DOHH2 (cell line): ENCODE results near the gene TIMM23B.
"Not testable (repeated sequence)": the region's sequence is repeated elsewhere in the genome, so short reads cannot be mapped to it uniquely, and the experiment has no call there.

Experiments used
- H3F3A ChIP-seq: fragments of 200-600 bp; sonication (generic), shearing (Covaris generic); 2 replicates; pipeline ENCODE4 v1.6.0; 2016; ENCODE audit warnings: antibody characterized with exemption, mild to moderate bottlenecking; ENCODE audit not compliant: control insufficient read depth, insufficient read depth
- H3K27ac ChIP-seq: fragments of 200-600 bp; sonication (generic); 2 replicates; pipeline ENCODE4 v1.5.1; 2014; ENCODE audit warnings: low read depth, mild to moderate bottlenecking, low read length, moderate library complexity
- H3K27me3 ChIP-seq: fragments of 200-600 bp; sonication (generic); 2 replicates; pipeline ENCODE4 v1.6.1; 2014; ENCODE audit warnings: mild to moderate bottlenecking, low read length, mixed read lengths; ENCODE audit not compliant: control insufficient read depth
- H3K36me3 ChIP-seq: fragments of 200-600 bp; sonication (generic); 2 replicates; pipeline ENCODE4 v1.6.1; 2014; ENCODE audit warnings: mild to moderate bottlenecking, low read length, moderate library complexity, mixed read lengths; ENCODE audit not compliant: control insufficient read depth
- H3K4me1 ChIP-seq: fragments of 200-600 bp; sonication (generic); 2 replicates; pipeline ENCODE4 v1.6.1; 2014; ENCODE audit warnings: mild to moderate bottlenecking, low read length, mixed read lengths; ENCODE audit not compliant: control insufficient read depth
- H3K4me2 ChIP-seq: fragments of 200-600 bp; sonication (generic); 2 replicates; pipeline ENCODE4 v1.6.0; 2014; ENCODE audit warnings: mild to moderate bottlenecking, low read length, moderate library complexity
- H3K4me3 ChIP-seq: fragments of 200-600 bp; sonication (generic); 2 replicates; pipeline ENCODE4 v1.5.1; 2014; ENCODE audit warnings: mild to moderate bottlenecking, low read length, mixed read lengths
- H3K79me2 ChIP-seq: fragments of 200-600 bp; sonication (generic); 2 replicates; pipeline ENCODE4 v1.6.1; 2014; ENCODE audit warnings: mild to moderate bottlenecking, low read length, mixed read lengths; ENCODE audit not compliant: control insufficient read depth
- H3K9me2 ChIP-seq: fragments of 200-600 bp; sonication (generic); replicated peaks from 2 replicates; pipeline ENCODE4 v1.6.1; 2014; ENCODE audit warnings: mild to moderate bottlenecking, low read length, mixed read lengths; ENCODE audit not compliant: control insufficient read depth
- H3K9me3 ChIP-seq: fragments of 200-600 bp; sonication (generic); 2 replicates; pipeline ENCODE4 v1.6.1; 2014; ENCODE audit warnings: antibody characterized with exemption, low read length, mixed read lengths; ENCODE audit not compliant: control insufficient read depth, insufficient read depth
- H4K20me1 ChIP-seq: fragments of 200-600 bp; sonication (generic); 2 replicates; pipeline ENCODE4 v1.6.0; 2014; ENCODE audit warnings: low read depth, mild to moderate bottlenecking, antibody characterized with exemption, low read length, moderate library complexity; ENCODE audit not compliant: control insufficient read depth, insufficient read depth

TIMM23B gene

DNA sequence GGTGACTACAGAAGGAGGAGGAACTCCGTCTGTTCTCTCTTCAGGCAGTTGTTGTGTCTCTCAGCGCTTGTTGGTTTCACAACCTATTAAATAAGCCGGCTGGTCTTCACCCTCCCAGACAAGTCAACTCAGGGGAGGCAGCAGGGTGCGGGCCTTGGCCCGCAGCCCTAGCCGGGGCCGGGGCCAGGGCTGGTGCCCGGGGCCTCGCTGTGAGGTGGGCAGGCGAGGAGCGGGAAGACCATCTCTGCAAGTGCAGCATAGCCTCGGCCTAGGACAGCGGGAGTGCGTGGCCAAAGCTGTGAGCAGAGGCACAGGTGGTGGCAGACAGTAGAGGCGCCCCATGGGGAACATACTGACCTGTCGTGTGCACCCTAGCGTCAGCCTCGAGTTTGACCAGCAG is 46.5 kb downstream of the TIMM23B start, which contains the start of gene AGAP6:
Gene AGAP6, plus strand, starts transcription at position 31 of the 400 bp plus-strand sequence. Its CDS starts 310 bp downstream, at position 341.
- H3K36me3 ChIP-seq, H3K27ac ChIP-seq, H3K4me3 ChIP-seq, H3K27me3 ChIP-seq, H3K4me1 ChIP-seq, H3K4me2 ChIP-seq, H3K9me3 ChIP-seq, H3K9me2 ChIP-seq, H4K20me1 ChIP-seq, H3K79me2 ChIP-seq, H3F3A ChIP-seq: not testable (repeated sequence)

DNA sequence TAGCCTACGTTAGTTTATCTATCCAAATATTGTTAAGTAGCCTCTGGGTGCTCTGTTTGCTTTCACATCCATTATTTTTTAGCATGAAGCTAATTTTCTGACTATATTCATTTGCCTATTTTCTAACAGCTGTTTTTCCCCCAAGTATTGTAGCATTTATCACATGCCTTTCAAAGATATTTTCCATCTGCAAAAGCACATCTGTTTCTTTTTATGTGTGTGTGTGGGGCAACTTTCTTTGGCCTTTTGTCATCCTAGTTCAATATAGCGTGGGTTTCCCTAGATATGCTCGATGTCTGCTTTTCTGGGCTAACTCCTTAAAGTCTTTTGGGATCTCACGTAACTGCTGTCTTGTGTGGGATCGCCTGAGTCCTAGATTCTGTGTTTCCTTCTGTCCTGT is 53.5 kb downstream of the TIMM23B start:
- not testable (repeated sequence) for H3K27ac ChIP-seq, H3K4me3 ChIP-seq, H3K4me2 ChIP-seq, H3K79me2 ChIP-seq, H3K36me3 ChIP-seq, H3K9me3 ChIP-seq, H3K4me1 ChIP-seq, H3F3A ChIP-seq, H3K9me2 ChIP-seq, H3K27me3 ChIP-seq, H4K20me1 ChIP-seq

DNA sequence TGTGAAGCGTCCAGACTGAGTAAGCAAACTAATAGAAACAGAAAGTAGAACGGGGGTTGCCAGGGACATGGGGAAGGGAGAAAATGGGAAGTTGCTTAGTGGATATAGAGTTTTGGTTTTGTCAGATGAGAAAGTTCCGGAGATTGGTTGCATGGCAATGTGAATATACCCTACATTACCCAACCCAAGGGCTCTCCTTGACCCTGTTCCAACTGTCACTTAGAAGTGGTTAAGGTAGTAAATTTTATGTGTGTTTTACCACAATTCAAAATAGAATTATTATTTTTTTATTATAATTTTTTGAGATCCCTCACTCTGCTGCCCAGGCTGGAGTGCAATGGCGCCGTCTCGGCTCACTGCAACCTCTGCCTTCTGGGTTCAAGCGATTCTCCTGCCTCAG is 72.2 kb downstream of the TIMM23B start:
- H3K4me1 ChIP-seq, H3K9me2 ChIP-seq, H3K79me2 ChIP-seq, H3F3A ChIP-seq, H3K4me2 ChIP-seq, H4K20me1 ChIP-seq, H3K27ac ChIP-seq, H3K4me3 ChIP-seq, H3K36me3 ChIP-seq, H3K27me3 ChIP-seq, H3K9me3 ChIP-seq: not testable (repeated sequence)

- H3K27me3 ChIP-seq, H3K36me3 ChIP-seq, H3K9me2 ChIP-seq, H4K20me1 ChIP-seq, H3K79me2 ChIP-seq, H3K4me2 ChIP-seq, H3K9me3 ChIP-seq, H3K4me1 ChIP-seq, H3K27ac ChIP-seq, H3F3A ChIP-seq, H3K4me3 ChIP-seq: not testable (repeated sequence)
Measured at GRCh38 chr10:50015596-50016220, 73.9 kb downstream of the TIMM23B start.

DNA sequence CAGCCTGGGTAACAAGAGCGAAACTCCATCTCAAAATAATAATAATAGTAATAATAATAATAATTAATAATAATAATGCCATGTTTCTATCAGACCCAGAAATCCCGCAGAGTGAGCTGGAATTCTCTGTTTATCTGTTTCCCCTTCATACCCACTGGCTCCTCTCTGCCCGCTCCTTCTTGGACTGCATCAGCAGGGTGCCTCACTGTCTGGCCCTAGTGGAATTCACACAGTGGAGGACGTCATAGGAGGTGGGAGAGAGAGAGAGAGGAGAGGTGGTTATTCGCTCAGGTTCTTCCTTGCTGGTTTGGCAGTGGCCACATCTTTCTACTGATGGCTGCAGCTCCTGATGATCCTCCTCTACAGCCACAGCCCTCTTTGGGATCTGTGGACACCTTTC is 75.1 kb downstream of the TIMM23B start:
- not testable (repeated sequence) for H3K79me2 ChIP-seq, H4K20me1 ChIP-seq, H3K4me3 ChIP-seq, H3K4me1 ChIP-seq, H3K9me3 ChIP-seq, H3K9me2 ChIP-seq, H3F3A ChIP-seq, H3K27me3 ChIP-seq, H3K27ac ChIP-seq, H3K4me2 ChIP-seq, H3K36me3 ChIP-seq

DNA sequence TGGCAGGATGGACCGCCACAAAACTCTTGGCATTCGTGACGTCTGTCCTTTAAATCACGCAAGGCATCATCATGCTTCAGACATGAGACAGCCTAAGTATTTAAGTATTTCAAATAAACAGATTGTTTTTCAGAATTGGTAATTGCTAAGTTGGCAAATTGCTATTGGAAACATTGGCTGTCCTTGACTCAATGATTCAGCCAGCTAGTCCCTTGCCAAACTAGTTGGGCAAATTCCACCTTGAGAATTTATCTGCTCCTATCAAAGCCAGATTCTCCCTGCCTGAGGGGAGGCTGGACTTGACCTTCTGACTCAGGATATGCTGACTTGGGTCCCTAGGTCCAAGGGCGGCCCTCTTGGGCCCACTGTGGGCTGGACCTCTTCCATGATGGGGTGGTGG is 75.8 kb downstream of the TIMM23B start:
- H4K20me1 ChIP-seq, H3K4me2 ChIP-seq, H3F3A ChIP-seq, H3K4me3 ChIP-seq, H3K79me2 ChIP-seq, H3K9me2 ChIP-seq, H3K27me3 ChIP-seq, H3K9me3 ChIP-seq, H3K36me3 ChIP-seq, H3K4me1 ChIP-seq, H3K27ac ChIP-seq: not testable (repeated sequence)

DNA sequence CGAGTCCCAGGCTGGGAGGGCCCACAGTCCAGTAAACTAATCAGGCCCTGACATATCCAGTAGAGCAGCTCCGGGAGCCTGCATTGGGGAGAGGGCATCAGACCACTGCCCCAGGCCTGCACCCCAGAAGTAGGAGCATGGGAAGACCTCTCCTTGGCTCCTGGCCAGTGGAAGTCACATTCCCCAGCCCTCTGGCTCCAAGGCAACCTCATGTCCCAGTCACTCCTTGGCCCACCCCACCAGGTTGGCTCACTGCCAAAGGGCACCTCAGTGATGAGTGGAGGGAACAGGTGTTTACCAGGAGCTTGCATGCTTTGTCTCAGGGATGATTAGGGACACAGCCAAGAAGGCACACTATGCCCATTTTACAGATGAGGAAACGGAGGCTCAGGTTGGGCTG is 77.4 kb downstream of the TIMM23B start:
- not testable (repeated sequence) for H3K27ac ChIP-seq, H3K27me3 ChIP-seq, H3K79me2 ChIP-seq, H3K9me3 ChIP-seq, H3K36me3 ChIP-seq, H3K9me2 ChIP-seq, H3F3A ChIP-seq, H3K4me1 ChIP-seq, H4K20me1 ChIP-seq, H3K4me3 ChIP-seq, H3K4me2 ChIP-seq

DNA sequence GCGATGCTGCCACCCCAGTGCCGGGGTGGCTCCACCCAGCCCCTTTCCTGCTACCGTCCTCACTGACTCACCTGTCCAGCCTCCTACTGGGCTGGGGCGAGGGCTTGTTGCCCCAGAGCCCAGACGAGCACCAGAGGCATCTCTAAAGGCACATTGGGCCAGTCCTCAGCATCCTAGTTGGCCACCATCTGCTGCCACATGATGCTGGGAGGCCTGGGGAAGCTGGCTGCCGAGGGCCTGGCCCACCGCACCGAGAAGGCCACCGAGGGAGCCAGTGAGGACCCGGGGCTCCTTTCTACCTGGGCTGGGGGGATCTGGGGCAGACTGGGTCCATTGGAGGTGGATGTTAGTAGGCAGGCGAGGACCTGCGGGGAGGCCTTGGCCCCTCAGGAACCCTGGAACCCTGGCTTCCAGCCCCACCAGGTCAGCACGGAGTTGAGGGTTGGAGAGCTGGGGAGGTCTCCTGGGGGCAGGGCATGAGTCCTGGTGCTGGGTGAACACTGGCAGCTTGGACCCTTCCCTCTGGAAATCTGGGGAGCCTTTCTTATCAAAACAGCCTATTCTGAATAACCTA is 78.7 kb downstream of the TIMM23B start:
- H3K9me2 ChIP-seq, H3K4me2 ChIP-seq, H4K20me1 ChIP-seq, H3K27ac ChIP-seq, H3K4me1 ChIP-seq, H3K4me3 ChIP-seq, H3F3A ChIP-seq, H3K36me3 ChIP-seq, H3K79me2 ChIP-seq, H3K9me3 ChIP-seq, H3K27me3 ChIP-seq: not testable (repeated sequence)
